CD8-positive, alpha-beta memory T cell (primary cell): Measurements from ENCODE around the gene PECR. TPM values are rescaled to one million over a fixed set of nuclear protein-coding genes. Genes with fewer than 3 reads are reported as not detected.

Source experiments
- CTCF ChIA-PET: fragments of 350-600 bp; sonication (Branson Sonifier 250); formaldehyde crosslinking; loops from one replicate; lab custom pipeline; 2021; ENCODE audit warnings: antibody characterized with exemption; lab: Charles Lee
- POLR2A ChIA-PET: fragments of 350-600 bp; sonication (Branson Sonifier 250); formaldehyde crosslinking; loops from one replicate; lab custom pipeline; 2021; ENCODE audit warnings: antibody characterized with exemption; lab: Charles Lee
- DNase-seq, 5 donors: peaks; one replicate each; pipeline versions ENCODE4 v3.0.0 to v3.0.0-alpha.2; 2020 to 2022; ENCODE audit warnings: mixed read lengths in 1 of 5
- H3K27ac ChIP-seq: one replicate; pipeline ENCODE4 v1.7.0; 2013; ENCODE audit warnings: low read depth, mild to moderate bottlenecking, low read length, moderate library complexity
- H3K27me3 ChIP-seq: 2 replicates; pipeline ENCODE4 v1.7.0; 2013; ENCODE audit warnings: low read length, mild to moderate bottlenecking; ENCODE audit not compliant: insufficient read depth, poor library complexity, severe bottlenecking
- H3K36me3 ChIP-seq: 2 replicates; pipeline ENCODE4 v1.7.0; 2013; ENCODE audit warnings: mild to moderate bottlenecking, low read length, moderate library complexity; ENCODE audit not compliant: insufficient read depth
- H3K4me1 ChIP-seq: 2 replicates; pipeline ENCODE4 v1.7.0; 2013; ENCODE audit warnings: mild to moderate bottlenecking, low read length, moderate library complexity; ENCODE audit not compliant: insufficient read depth
- H3K4me3 ChIP-seq: 2 replicates; pipeline ENCODE4 v1.7.0; 2013; ENCODE audit warnings: mild to moderate bottlenecking, low read length
- H3K9me3 ChIP-seq: 2 replicates; pipeline ENCODE4 v1.7.0; 2013; ENCODE audit warnings: mild to moderate bottlenecking, low read length
- H3K27ac Mint-ChIP-seq, 8 donors: one replicate each; pipeline ENCODE4 v1.8.0; 2020 to 2021; ENCODE audit warnings: mixed read lengths in 8 of 8, mild to moderate bottlenecking in 6 of 8, inconsistent platforms in 3 of 8, moderate library complexity in 3 of 8
- H3K27me3 Mint-ChIP-seq, 2 donors: one replicate each; pipeline ENCODE4 v1.8.0; 2020 to 2021; ENCODE audit warnings: mixed read lengths in 2 of 2, mild to moderate bottlenecking in 1 of 2, moderate library complexity in 1 of 2
- H3K36me3 Mint-ChIP-seq, 3 donors: one replicate each; pipeline ENCODE4 v1.8.0; 2020 to 2021; ENCODE audit warnings: mixed read lengths in 3 of 3, inconsistent platforms in 1 of 3, mild to moderate bottlenecking in 1 of 3
- H3K4me1 Mint-ChIP-seq, 3 donors: one replicate each; pipeline ENCODE4 v1.8.0; 2020 to 2021; ENCODE audit warnings: mixed read lengths in 3 of 3, inconsistent platforms in 1 of 3, mild to moderate bottlenecking in 1 of 3
- H3K4me3 Mint-ChIP-seq, 7 donors: one replicate each; pipeline ENCODE4 v1.8.0; 2020 to 2021; ENCODE audit warnings: mixed read lengths in 7 of 7, mild to moderate bottlenecking in 6 of 7, moderate library complexity in 4 of 7, inconsistent platforms in 2 of 7
- H3K9me3 Mint-ChIP-seq, 5 donors: one replicate each; pipeline ENCODE4 v1.8.0; 2020 to 2022; ENCODE audit warnings: mixed read lengths in 5 of 5, mild to moderate bottlenecking in 3 of 5, moderate library complexity in 2 of 5, inconsistent platforms in 1 of 5
- polyA plus RNA-seq: library from polyadenylated mRNA; unstranded; fragments of 300-500 nt; fragmentation: Illumina TruSeq; gene quantifications from one replicate; pipeline ENCODE4 v1.2.3, GENCODE V29; 2021
- total RNA-seq, 2 experiments: library from RNA; stranded (reverse); gene quantifications; one replicate each; pipeline ENCODE4 v1.2.3, GENCODE V29; 2021

Gene PECR
- total and polyA plus RNA-seq, 3 experiments from 2014 or later, result 10.5 to 24.4 (median 12.6) TPM

- H3K27me3 Mint-ChIP-seq, result no peaks in the 10 kb centered on the region
Observed at GRCh38 chr2:216070195-216070594, 11.4 kb downstream of the PECR start.

GRCh38 chr2:216069028-216069427 is 12.6 kb downstream of the PECR start:
- Histone ChIP-seq H3K4me1 (peaks cover 13% of the 10 kb centered on the region), H3K4me3 (no peak overlapping the region), H3K27ac (no peak overlapping the region), H3K36me3 (peaks cover 12% of the 10 kb centered on the region), H3K27me3 (no peaks in the 10 kb centered on the region), H3K9me3 (no peaks in the 10 kb centered on the region)
- ChIA-PET CTCF (interaction anchor here (0.7 kb wide), 2 partner anchors 18 to 35 kb away, joined by 3 to 4 read pairs; no protein-coding TSS in a partner anchor), POLR2A (interaction anchor here (0.6 kb wide), 1 partner anchor 13 kb away, joined by 6 read pairs; the partner anchor contains the start of gene TMEM169)
- Mint-ChIP-seq H3K27ac (peak overlapping the region in 2 of 8 donors; percentile 1 to 64), H3K4me1 (peaks cover 18 to 20% (median 18%) of the 10 kb centered on the region in 3 donors), H3K4me3 (no peak overlapping the region), H3K27me3 (no peaks in the 10 kb centered on the region), H3K36me3 (peaks cover 8 to 51% (median 20%) of the 10 kb centered on the region in 3 donors), H3K9me3 (no peaks in the 10 kb centered on the region)
- DNase-seq, result no peak

More at GRCh38 chr2:216070195-216070594, 11.4 kb downstream of the PECR start:
- H3K4me3 Mint-ChIP-seq, result no peak overlapping the region
- CTCF ChIA-PET, result interaction anchor here (1.3 to 1.4 kb wide), 2 partner anchors 12 kb away, joined by 3 to 4 read pairs; partner anchors contain the start of genes PECR and TMEM169
- POLR2A ChIA-PET, result no interaction called here
- H3K4me3 ChIP-seq, result no peak overlapping the region
- H3K36me3 ChIP-seq, result peaks cover 4% of the 10 kb centered on the region
- H3K27ac Mint-ChIP-seq, result peak overlapping the region in 1 of 8 donors; percentile 70
- H3K9me3 Mint-ChIP-seq, result no peaks in the 10 kb centered on the region
- no peaks in the 10 kb centered on the region for H3K27me3 ChIP-seq
- H3K4me1 ChIP-seq, result peaks cover 24% of the 10 kb centered on the region
- H3K27ac ChIP-seq, result no peak overlapping the region
- H3K36me3 Mint-ChIP-seq, result peaks cover 8 to 49% (median 22%) of the 10 kb centered on the region in 3 donors
- H3K9me3 ChIP-seq, result no peaks in the 10 kb centered on the region
- H3K4me1 Mint-ChIP-seq, result peaks cover 27 to 30% (median 28%) of the 10 kb centered on the region in 3 donors
- no peak for DNase-seq

- Mint-ChIP-seq H3K27me3 (no peaks in the 10 kb centered on the region), H3K27ac (peak overlapping the region in 1 of 8 donors; percentile 61)
- CTCF ChIA-PET, result no interaction called here
Observed at GRCh38 chr2:216066230-216066629, 15.4 kb downstream of the PECR start.

GRCh38 chr2:216064665-216065064 is 16.9 kb downstream of the PECR start:
- H3K9me3 Mint-ChIP-seq, result no peaks in the 10 kb centered on the region
- H3K27me3 Mint-ChIP-seq, result no peaks in the 10 kb centered on the region
- ChIA-PET CTCF (no interaction called here), POLR2A (no interaction called here)
- peaks cover 9% of the 10 kb centered on the region for H3K4me1 ChIP-seq
- H3K4me1 Mint-ChIP-seq, result peaks cover 14 to 17% (median 15%) of the 10 kb centered on the region in 3 donors
- H3K4me3 Mint-ChIP-seq, result no peak overlapping the region
- H3K27ac ChIP-seq, result no peak overlapping the region
- H3K4me3 ChIP-seq, result no peak overlapping the region
- peaks cover 9% of the 10 kb centered on the region for H3K36me3 ChIP-seq
- DNase-seq, result no peak
- no peak overlapping the region for H3K27ac Mint-ChIP-seq
- H3K36me3 Mint-ChIP-seq, result peaks cover 4 to 50% (median 10%) of the 10 kb centered on the region in 3 donors
- H3K27me3 ChIP-seq, result no peaks in the 10 kb centered on the region
- no peaks in the 10 kb centered on the region for H3K9me3 ChIP-seq

More at GRCh38 chr2:216066230-216066629, 15.4 kb downstream of the PECR start:
- POLR2A ChIA-PET, result no interaction called here
- peaks cover 4 to 56% (median 16%) of the 10 kb centered on the region in 3 donors for H3K36me3 Mint-ChIP-seq
- Histone ChIP-seq H3K4me1 (peaks cover 9% of the 10 kb centered on the region), H3K9me3 (no peaks in the 10 kb centered on the region), H3K36me3 (peaks cover 9% of the 10 kb centered on the region), H3K27me3 (no peaks in the 10 kb centered on the region), H3K4me3 (no peak overlapping the region), H3K27ac (no peak overlapping the region)
- H3K9me3 Mint-ChIP-seq, result no peaks in the 10 kb centered on the region
- H3K4me1 Mint-ChIP-seq, result peaks cover 13 to 17% (median 14%) of the 10 kb centered on the region in 3 donors
- H3K4me3 Mint-ChIP-seq, result no peak overlapping the region
- no peak for DNase-seq

GRCh38 chr2:216064014-216064630 is 17.5 kb downstream of the PECR start:
- Histone ChIP-seq H3K9me3 (no peaks in the 10 kb centered on the region), H3K36me3 (peaks cover 9% of the 10 kb centered on the region), H3K27me3 (no peaks in the 10 kb centered on the region), H3K4me3 (no peak overlapping the region), H3K27ac (no peak overlapping the region), H3K4me1 (peaks cover 8% of the 10 kb centered on the region)
- H3K9me3 Mint-ChIP-seq, result no peaks in the 10 kb centered on the region
- no peaks in the 10 kb centered on the region for H3K27me3 Mint-ChIP-seq
- H3K27ac Mint-ChIP-seq, result no peak overlapping the region
- peaks cover 9 to 50% (median 10%) of the 10 kb centered on the region in 3 donors for H3K36me3 Mint-ChIP-seq
- peaks cover 17 to 18% (median 17%) of the 10 kb centered on the region in 3 donors for H3K4me1 Mint-ChIP-seq
- ChIA-PET CTCF (no interaction called here), POLR2A (no interaction called here)
- no peak for DNase-seq
- no peak overlapping the region for H3K4me3 Mint-ChIP-seq

GRCh38 chr2:216059233-216059834 is 22.3 kb downstream of the PECR start:
- H3K27ac Mint-ChIP-seq, result peak overlapping the region in 5 of 8 donors; percentile 23 to 85 (median 64)
- ChIA-PET CTCF (interaction anchor here (1.0 to 1.9 kb wide), 7 partner anchors 12 to 82 kb away, joined by 3 to 9 read pairs (median 3); no protein-coding TSS in a partner anchor), POLR2A (no interaction called here)
- Histone ChIP-seq H3K9me3 (no peaks in the 10 kb centered on the region), H3K27me3 (no peaks in the 10 kb centered on the region), H3K4me3 (no peak overlapping the region), H3K27ac (no peak overlapping the region), H3K36me3 (peaks cover 4% of the 10 kb centered on the region), H3K4me1 (peaks cover 20% of the 10 kb centered on the region)
- H3K4me3 Mint-ChIP-seq, result peak overlapping the region in 1 of 7 donors; percentile 60
- no peaks in the 10 kb centered on the region for H3K27me3 Mint-ChIP-seq
- H3K36me3 Mint-ChIP-seq, result peaks cover 12 to 36% (median 18%) of the 10 kb centered on the region in 3 donors
- peaks cover 31 to 41% (median 37%) of the 10 kb centered on the region in 3 donors for H3K4me1 Mint-ChIP-seq
- DNase-seq, result no peak
- no peaks in the 10 kb centered on the region for H3K9me3 Mint-ChIP-seq

GRCh38 chr2:216057688-216058193 is 23.9 kb downstream of the PECR start:
- CTCF ChIA-PET, result interaction anchor here (1.0 to 1.6 kb wide), 5 partner anchors 24 to 52 kb away, joined by 3 to 8 read pairs (median 4); partner anchors contain the start of genes PECR and TMEM169
- DNase-seq, result peak; percentile 28 to 78 (median 71)
- Histone ChIP-seq H3K27ac (peak overlapping the region; percentile 66), H3K27me3 (no peaks in the 10 kb centered on the region), H3K4me1 (peaks cover 20% of the 10 kb centered on the region), H3K4me3 (peak overlapping the region; percentile 50), H3K9me3 (no peaks in the 10 kb centered on the region), H3K36me3 (no peaks in the 10 kb centered on the region)
- H3K9me3 Mint-ChIP-seq, result no peaks in the 10 kb centered on the region
- peaks cover 12 to 27% (median 18%) of the 10 kb centered on the region in 3 donors for H3K36me3 Mint-ChIP-seq
- H3K27ac Mint-ChIP-seq, result peak overlapping the region; percentile 84 to 99 (median 98)
- peak overlapping the region; percentile 29 to 86 (median 82) for H3K4me3 Mint-ChIP-seq
- no peaks in the 10 kb centered on the region for H3K27me3 Mint-ChIP-seq
- H3K4me1 Mint-ChIP-seq, result peaks cover 31 to 41% (median 37%) of the 10 kb centered on the region in 3 donors
- POLR2A ChIA-PET, result interaction anchor here (0.5 to 1.0 kb wide), 5 partner anchors 12 to 124 kb away, joined by 3 to 7 read pairs (median 3); partner anchors contain the start of gene XRCC5
